ENCODE measurements around the gene MIOX.

- TF ChIP-seq ZNF274 (IDR thresholded peaks at IDR 0.05; ENCODE audit: low read length) (no peak), ZNF274 (tag by site-specific recombination; IDR thresholded peaks at IDR 0.05; ENCODE audit: borderline replicate concordance) (no peak), ZNF530 (tag by site-specific recombination; IDR thresholded peaks at IDR 0.05; ENCODE audit: low read depth) (no peak), ZNF768 (tag by site-specific recombination; IDR thresholded peaks at IDR 0.05) (no peak), PATZ1 (tag by site-specific recombination; IDR thresholded peaks at IDR 0.05) (no peak), CTCF (tag by site-specific recombination; IDR thresholded peaks at IDR 0.05) (no peak), ZNF433 (tag by site-specific recombination; IDR thresholded peaks at IDR 0.05; ENCODE audit: low read depth) (no peak), ZNF2 (tag by site-specific recombination; IDR thresholded peaks at IDR 0.05) (no peak), ZBTB6 (tag by site-specific recombination; IDR thresholded peaks at IDR 0.05) (no peak), PRDM10 (tag by site-specific recombination; IDR thresholded peaks at IDR 0.05) (no peak)
- TF ChIP-seq, protein P1, sequence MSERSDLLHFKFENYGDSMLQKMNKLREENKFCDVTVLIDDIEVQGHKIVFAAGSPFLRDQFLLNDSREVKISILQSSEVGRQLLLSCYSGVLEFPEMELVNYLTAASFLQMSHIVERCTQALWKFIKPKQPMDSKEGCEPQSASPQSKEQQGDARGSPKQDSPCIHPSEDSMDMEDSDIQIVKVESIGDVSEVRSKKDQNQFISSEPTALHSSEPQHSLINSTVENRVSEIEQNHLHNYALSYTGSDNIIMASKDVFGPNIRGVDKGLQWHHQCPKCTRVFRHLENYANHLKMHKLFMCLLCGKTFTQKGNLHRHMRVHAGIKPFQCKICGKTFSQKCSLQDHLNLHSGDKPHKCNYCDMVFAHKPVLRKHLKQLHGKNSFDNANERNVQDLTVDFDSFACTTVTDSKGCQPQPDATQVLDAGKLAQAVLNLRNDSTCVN (tag by site-specific recombination; optimal IDR thresholded peaks at IDR 0.05), result no peak
Measured at GRCh38 chr22:50516891-50517290, 30.2 kb downstream of the MIOX start.

Measured in HEK293 (cell line).